ENCODE results near the gene TNXB.
"Not testable (repeated sequence)": the region's sequence is repeated elsewhere in the genome, so short reads cannot be mapped to it uniquely, and the experiment has no call there.

The TNXB gene

DNA sequence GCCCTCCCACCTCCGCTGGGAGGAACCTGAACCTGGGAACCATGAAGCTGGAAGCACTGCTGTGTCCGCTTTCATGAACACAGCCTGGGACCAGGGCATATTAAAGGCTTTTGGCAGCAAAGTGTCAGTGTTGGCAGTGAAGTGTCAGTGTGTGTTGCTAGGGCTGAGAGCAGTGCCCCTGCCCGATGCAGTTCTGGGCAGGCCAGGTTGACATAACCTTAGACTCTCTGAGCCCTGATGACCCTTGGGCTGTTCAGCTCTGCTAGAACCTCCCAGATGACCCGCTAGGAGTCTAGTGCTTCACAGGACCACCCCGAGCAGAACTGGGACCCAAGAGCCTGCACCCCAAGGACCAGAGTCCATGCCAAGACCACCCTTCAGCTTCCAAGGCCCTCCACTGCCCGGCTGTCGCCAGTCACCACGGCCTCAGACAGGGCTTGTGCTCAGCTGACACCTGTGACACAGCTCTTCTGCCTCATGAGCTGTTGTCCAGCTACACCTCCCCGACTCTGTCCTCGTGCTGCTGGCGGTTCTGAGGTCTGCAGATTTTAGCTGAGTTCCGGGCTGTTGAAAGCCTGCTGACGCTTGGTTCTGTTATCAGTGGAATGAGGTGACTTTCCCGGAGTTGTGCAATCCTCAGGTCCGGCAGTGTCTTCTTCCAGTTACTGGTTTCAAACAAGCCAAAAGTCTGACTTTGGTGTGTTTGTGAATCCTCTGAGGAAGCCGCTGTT is 73.7 kb downstream of the TNXB start:
- DNase-seq, result not testable (repeated sequence)

- not testable (repeated sequence) for DNase-seq
Measured at GRCh38 chr6:32029553-32029952, 79.6 kb downstream of the TNXB start.

GRCh38 chr6:32028631-32029030 is 80.5 kb downstream of the TNXB start:
- not testable (repeated sequence) for DNase-seq

DNA sequence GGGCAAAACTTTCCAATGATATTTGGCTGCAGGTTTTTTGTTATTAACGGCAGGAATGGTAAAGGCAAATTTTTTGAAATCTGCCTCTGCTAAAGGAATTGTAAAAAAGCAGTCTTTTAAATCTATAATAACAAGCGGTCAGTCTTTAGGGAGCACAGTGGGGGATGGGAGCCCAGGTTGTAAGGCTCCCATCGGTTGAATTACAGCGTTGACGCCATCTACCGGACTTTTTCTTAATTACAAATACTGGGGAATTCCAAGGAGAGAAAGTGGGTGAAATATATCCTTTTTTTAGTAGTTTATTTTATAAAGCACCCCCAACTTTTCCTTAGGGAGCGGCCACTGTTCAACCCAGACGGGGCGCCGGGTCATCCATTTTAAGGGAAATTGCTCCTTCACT is 87.0 kb downstream of the TNXB start:
- DNase-seq, result not testable (repeated sequence)

GRCh38 chr6:32014547-32014946 is 94.6 kb downstream of the TNXB start, which contains the start of gene C4B:
C4B (plus strand) TSS chr6:32014795; CDS start chr6:32014846, 51 bp downstream.
- DNase-seq, result not testable (repeated sequence)

DNA sequence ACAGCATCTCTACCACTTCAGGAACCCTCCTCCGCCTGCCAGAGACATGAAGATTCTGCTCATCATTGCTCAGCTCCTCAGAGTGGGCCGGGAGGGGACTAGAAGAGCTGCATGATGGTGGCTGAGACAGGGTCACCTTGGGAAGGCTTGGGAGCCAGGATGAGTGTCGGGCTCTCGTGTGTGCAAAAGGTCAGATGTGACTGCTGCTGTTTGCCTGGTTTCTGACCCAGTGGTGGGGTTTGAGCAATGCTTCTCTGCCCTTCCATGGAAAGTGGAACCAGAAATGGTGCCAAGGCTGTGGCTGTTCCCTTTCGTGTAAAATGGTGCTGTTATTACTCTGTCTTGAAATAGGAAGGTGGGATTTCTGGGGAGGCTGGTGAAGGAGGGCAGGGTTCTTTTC is 95.4 kb downstream of the TNXB start:
- not testable (repeated sequence) for DNase-seq

- not testable (repeated sequence) for DNase-seq
Measured at GRCh38 chr6:32012941-32013617, 96.1 kb downstream of the TNXB start.

DNA sequence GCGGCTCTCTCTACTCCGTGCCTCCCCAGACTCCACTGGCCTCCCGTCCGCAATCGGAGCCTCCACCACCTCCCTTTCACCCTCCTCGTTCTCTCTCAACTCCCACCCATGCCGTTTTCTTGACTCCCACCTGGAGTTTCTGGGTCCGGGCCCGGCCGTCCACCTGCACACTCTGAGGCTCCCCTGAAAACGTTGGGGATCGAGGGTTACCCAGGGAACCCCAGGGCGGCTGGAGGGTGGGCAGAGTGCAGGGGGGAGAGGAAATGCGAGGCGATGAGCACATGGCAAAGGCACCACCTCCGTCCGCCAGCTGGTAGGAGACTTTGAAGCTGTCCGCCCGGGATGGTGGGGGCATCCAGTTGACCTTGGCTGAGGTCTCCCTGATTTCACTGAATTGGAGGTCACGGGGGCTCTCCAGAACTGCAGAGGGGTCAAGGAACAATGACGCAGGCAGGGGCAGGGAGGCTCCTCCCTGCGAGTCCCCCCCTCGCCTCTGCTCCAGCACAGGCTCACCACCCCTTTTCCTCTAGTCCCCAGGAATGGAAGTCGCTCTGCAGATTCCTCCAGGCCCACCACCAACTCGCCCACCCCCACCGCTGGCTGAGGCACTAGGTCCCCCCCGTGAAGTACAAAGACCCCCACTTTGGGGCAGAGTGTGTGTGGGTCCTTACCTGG is 98.1 kb downstream of the TNXB start:
- not testable (repeated sequence) for DNase-seq

DNA sequence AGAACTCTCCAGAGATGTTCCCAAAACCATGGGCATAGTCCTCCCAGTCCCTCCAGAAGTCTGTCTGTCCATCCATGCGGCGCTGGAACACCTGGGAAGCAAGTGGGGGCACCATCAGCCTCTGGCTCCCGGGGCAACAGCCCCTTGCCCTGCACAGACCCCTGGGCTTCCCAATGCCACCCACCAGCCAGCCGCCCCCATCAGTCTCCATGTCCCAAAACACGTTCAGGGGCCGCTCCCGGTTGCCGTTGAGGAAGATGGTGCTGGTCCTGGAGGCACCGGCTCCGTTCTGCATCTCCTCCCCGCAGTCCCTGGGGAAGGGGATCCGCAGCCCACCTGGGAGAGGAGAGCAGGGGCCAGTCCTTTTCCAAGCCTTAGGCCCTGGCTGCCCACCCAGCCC is 99.6 kb downstream of the TNXB start:
- DNase-seq, result not testable (repeated sequence)

DNA sequence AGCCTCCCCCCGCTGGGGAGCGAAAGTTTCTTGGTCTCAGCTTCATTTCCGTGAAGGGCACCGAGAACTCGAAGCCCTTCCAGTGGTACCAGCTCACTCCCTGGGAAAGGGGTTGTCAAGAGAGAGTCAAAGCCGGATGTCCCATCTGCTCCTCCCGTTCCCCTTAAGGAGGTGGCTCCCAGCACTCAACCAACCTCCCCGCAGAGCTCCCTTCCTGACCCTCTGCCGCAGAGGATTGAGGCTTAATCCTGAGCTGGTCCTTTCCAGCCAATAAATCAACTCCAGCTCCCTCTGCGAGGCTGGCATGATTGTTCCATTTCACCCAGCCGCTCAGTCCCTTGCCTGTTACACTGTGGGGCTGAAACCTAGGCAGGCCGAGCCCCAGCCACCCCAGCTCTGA is 100.5 kb downstream of the TNXB start:
- DNase-seq, result not testable (repeated sequence)

- not testable (repeated sequence) for DNase-seq
Measured at GRCh38 chr6:32008037-32008436, 101.1 kb downstream of the TNXB start.

DNA sequence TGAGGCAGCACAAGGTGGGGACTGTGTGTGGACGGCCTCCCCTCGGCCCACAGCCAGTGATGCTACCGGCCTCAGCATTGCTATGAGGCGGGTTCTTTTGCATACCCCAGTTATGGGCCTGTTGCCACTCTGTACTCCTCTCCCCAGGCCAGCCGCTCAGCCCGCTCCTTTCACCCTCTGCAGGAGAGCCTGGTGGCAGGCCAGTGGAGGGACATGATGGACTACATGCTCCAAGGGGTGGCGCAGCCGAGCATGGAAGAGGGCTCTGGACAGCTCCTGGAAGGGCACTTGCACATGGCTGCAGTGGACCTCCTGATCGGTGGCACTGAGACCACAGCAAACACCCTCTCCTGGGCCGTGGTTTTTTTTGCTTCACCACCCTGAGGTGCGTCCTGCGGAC is 102.1 kb downstream of the TNXB start:
- not testable (repeated sequence) for DNase-seq

GRCh38 chr6:32005991-32006529 is 103.1 kb downstream of the TNXB start:
- not testable (repeated sequence) for DNase-seq

- DNase-seq, result not testable (repeated sequence)
Measured at GRCh38 chr6:32005538-32005880, 103.6 kb downstream of the TNXB start.

DNA sequence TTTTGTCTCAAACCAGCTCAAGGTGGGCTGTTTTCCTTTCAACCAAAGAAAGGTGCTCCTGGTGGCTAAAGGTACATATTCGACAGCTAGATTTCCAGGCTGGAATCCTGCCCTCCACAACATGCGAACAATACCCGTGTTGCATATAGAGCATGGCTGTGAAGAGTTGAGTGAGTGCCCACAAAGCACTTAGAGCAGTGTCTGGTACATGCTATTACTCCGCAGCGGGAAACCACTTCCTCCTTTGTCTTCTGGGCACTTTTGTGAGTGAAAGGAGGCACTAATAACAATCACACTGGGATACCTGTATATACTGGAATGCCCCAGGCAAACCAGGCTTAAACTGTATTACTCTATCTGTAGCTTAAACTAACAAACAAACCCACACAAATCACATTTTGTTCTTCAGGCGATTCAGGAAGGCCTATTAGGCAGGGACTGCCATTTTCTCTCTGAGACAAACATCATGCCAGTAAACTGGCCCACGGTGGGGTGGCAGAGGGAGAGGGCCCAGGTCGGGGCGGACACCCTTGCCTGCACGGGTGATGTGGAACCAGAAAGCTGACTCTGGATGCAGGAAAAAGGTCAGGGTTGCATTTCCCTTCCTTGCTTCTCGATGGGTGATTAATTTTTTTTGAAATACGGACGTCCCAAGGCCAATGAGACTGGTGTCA is 104.1 kb downstream of the TNXB start:
- not testable (repeated sequence) for DNase-seq

- not testable (repeated sequence) for DNase-seq
Measured at GRCh38 chr6:32004393-32004792, 104.7 kb downstream of the TNXB start.

- DNase-seq, result not testable (repeated sequence)
Measured at GRCh38 chr6:32003301-32003700, 105.8 kb downstream of the TNXB start.

DNA sequence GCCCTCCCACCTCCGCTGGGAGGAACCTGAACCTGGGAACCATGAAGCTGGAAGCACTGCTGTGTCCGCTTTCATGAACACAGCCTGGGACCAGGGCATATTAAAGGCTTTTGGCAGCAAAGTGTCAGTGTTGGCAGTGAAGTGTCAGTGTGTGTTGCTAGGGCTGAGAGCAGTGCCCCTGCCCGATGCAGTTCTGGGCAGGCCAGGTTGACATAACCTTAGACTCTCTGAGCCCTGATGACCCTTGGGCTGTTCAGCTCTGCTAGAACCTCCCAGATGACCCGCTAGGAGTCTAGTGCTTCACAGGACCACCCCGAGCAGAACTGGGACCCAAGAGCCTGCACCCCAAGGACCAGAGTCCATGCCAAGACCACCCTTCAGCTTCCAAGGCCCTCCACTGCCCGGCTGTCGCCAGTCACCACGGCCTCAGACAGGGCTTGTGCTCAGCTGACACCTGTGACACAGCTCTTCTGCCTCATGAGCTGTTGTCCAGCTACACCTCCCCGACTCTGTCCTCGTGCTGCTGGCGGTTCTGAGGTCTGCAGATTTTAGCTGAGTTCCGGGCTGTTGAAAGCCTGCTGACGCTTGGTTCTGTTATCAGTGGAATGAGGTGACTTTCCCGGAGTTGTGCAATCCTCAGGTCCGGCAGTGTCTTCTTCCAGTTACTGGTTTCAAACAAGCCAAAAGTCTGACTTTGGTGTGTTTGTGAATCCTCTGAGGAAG is 106.4 kb downstream of the TNXB start:
- not testable (repeated sequence) for DNase-seq

GRCh38 chr6:31996385-31996784 is 112.8 kb downstream of the TNXB start:
- not testable (repeated sequence) for DNase-seq

- not testable (repeated sequence) for DNase-seq
Measured at GRCh38 chr6:31994421-31994820, 114.7 kb downstream of the TNXB start.

Measured in activated CD4-positive, alpha-beta T cell treated with anti-CD3 and anti-CD28 coated beads for 48 hours (primary cell).